Naive thymus-derived CD8-positive, alpha-beta T cell (primary cell): ENCODE data around the gene DHRS4L2. TPM values are rescaled to one million over a fixed set of nuclear protein-coding genes. Genes with fewer than 3 reads are reported as not detected.
A peak's percentile ranks its signal among the peaks of the same experiment; 100 is the strongest.

Experiments
- ATAC-seq, 2 donors: fragments of 150-1000 bp; cut with Tn5 transposase in 1 of 2; sonication (Bioruptor Pico), chemical (Tn5 transposase) in 1 of 2; 1 replicate in 1 of 2; 2 replicates in 1 of 2; pipeline ENCODE4 v1.10.0; 2021; ENCODE audit warnings: mild to moderate bottlenecking in 2 of 2, moderate library complexity in 2 of 2
- POLR2A ChIA-PET: fragments of 350-600 bp; sonication (Branson Sonifier 250); formaldehyde crosslinking; loops from one replicate; lab custom pipeline; 2021; ENCODE audit warnings: antibody characterized with exemption; lab: Charles Lee
- DNase-seq, 10 donors: peaks; one replicate each; pipeline versions ENCODE4 v3.0.0 to v3.0.0-alpha.2; 2020 to 2022
- H3K27ac Mint-ChIP-seq, 10 donors: one replicate each; pipeline ENCODE4 v1.8.0; 2020 to 2022; ENCODE audit warnings: mild to moderate bottlenecking in 10 of 10, mixed read lengths in 10 of 10, moderate library complexity in 4 of 10, inconsistent platforms in 1 of 10
- H3K27me3 Mint-ChIP-seq, 5 donors: one replicate each; pipeline ENCODE4 v1.8.0; 2021 to 2022; ENCODE audit warnings: mixed read lengths in 5 of 5
- H3K36me3 Mint-ChIP-seq, 3 donors: one replicate each; pipeline ENCODE4 v1.8.0; 2020 to 2022; ENCODE audit warnings: mixed read lengths in 3 of 3, mild to moderate bottlenecking in 2 of 3, inconsistent platforms in 1 of 3
- H3K4me1 Mint-ChIP-seq, 4 donors: one replicate each; pipeline ENCODE4 v1.8.0; 2021 to 2022; ENCODE audit warnings: mixed read lengths in 4 of 4
- H3K4me3 Mint-ChIP-seq, 10 donors: one replicate each; pipeline ENCODE4 v1.8.0; 2020 to 2022; ENCODE audit warnings: mild to moderate bottlenecking in 10 of 10, mixed read lengths in 10 of 10, moderate library complexity in 6 of 10, inconsistent platforms in 1 of 10
- H3K9me3 Mint-ChIP-seq, 9 donors: one replicate each; pipeline ENCODE4 v1.8.0; 2020 to 2022; ENCODE audit warnings: mixed read lengths in 9 of 9, mild to moderate bottlenecking in 3 of 9, inconsistent platforms in 1 of 9, moderate library complexity in 1 of 9
- polyA plus RNA-seq, 3 donors: library from polyadenylated mRNA; unstranded; fragments of 300-500 nt; fragmentation: Illumina TruSeq; gene quantifications; one replicate each; pipeline ENCODE4 v1.2.3, GENCODE V29; 2021
- total RNA-seq, 8 experiments: library from RNA in 2 of 8; stranded (reverse) in 2 of 8; gene quantifications; one replicate each; pipeline ENCODE4 v1.2.3 and lab custom pipeline; 2021 to 2026

Gene DHRS4L2
- total and polyA plus RNA-seq, 5 experiments from 2014 or later, result 10.9 to 24.0 (median 17.3) TPM

GRCh38 chr14:24052656-24053547 lies 64.2 kb downstream of the DHRS4L2 start:
- no peaks in the 10 kb centered on the region for H3K36me3 Mint-ChIP-seq
- POLR2A ChIA-PET, result interaction anchor here (0.8 to 1.7 kb wide), 3 partner anchors 28 to 56 kb away, joined by 4 to 10 read pairs (median 8); partner anchors contain the start of gene PCK2
- H3K4me3 Mint-ChIP-seq, result peak overlapping the region; percentile 65 to 89 (median 80)
- peaks cover 11 to 31% (median 15%) of the 10 kb centered on the region in 5 donors for H3K27me3 Mint-ChIP-seq
- DNase-seq (no peak), ATAC-seq (no peak)
- peaks cover 9 to 33% (median 18%) of the 10 kb centered on the region in 4 donors for H3K4me1 Mint-ChIP-seq
- H3K9me3 Mint-ChIP-seq, result no peaks in the 10 kb centered on the region
- H3K27ac Mint-ChIP-seq, result peak overlapping the region in 6 of 10 donors; percentile 14 to 77 (median 34)

GRCh38 chr14:24053548-24054323 lies 65.0 kb downstream of the DHRS4L2 start:
- H3K27ac Mint-ChIP-seq, result peak overlapping the region in 3 of 10 donors; percentile 20 to 65 (median 46)
- POLR2A ChIA-PET, result interaction anchor here (0.8 to 1.1 kb wide), 2 partner anchors 40 to 247 kb away, joined by 3 read pairs; partner anchors contain the start of gene PCK2
- peaks cover 12 to 28% (median 20%) of the 10 kb centered on the region in 4 donors for H3K4me1 Mint-ChIP-seq
- no peaks in the 10 kb centered on the region for H3K9me3 Mint-ChIP-seq
- DNase-seq (no peak), ATAC-seq (no peak)
- H3K27me3 Mint-ChIP-seq, result peaks cover 11 to 31% (median 15%) of the 10 kb centered on the region in 5 donors
- peak overlapping the region; percentile 65 to 89 (median 80) for H3K4me3 Mint-ChIP-seq
- H3K36me3 Mint-ChIP-seq, result no peaks in the 10 kb centered on the region

- POLR2A ChIA-PET, result interaction anchor here (0.8 to 1.1 kb wide), 2 partner anchors 40 to 246 kb away, joined by 3 read pairs; partner anchors contain the start of gene PCK2
- ATAC-seq, result no peak
- no peak overlapping the region for H3K4me3 Mint-ChIP-seq
Observed at GRCh38 chr14:24054324-24054641, 65.6 kb downstream of the DHRS4L2 start.

GRCh38 chr14:24054646-24055045 lies 65.9 kb downstream of the DHRS4L2 start:
- Mint-ChIP-seq H3K27ac (no peak overlapping the region), H3K27me3 (peaks cover 10 to 31% (median 15%) of the 10 kb centered on the region in 5 donors), H3K4me3 (no peak overlapping the region), H3K4me1 (peaks cover 13 to 25% (median 19%) of the 10 kb centered on the region in 4 donors), H3K9me3 (no peaks in the 10 kb centered on the region), H3K36me3 (no peaks in the 10 kb centered on the region)
- POLR2A ChIA-PET, result interaction anchor here (1.1 kb wide), 1 partner anchor 39 kb away, joined by 3 read pairs; the partner anchor contains the start of gene PCK2
- ATAC-seq (no peak), DNase-seq (no peak)

More at GRCh38 chr14:24054324-24054641, 65.6 kb downstream of the DHRS4L2 start:
- peaks cover 13 to 25% (median 20%) of the 10 kb centered on the region in 4 donors for H3K4me1 Mint-ChIP-seq
- peaks cover 10 to 31% (median 15%) of the 10 kb centered on the region in 5 donors for H3K27me3 Mint-ChIP-seq
- H3K27ac Mint-ChIP-seq, result peak overlapping the region in 1 of 10 donors; percentile 65
- H3K36me3 Mint-ChIP-seq, result no peaks in the 10 kb centered on the region
- no peaks in the 10 kb centered on the region for H3K9me3 Mint-ChIP-seq
- DNase-seq, result no peak

Other genes starting within 250 kb of the DHRS4L2 start
- 10 to 100 TPM; 15.2 to 16.9 TPM for gene DHRS4, start 35.2 kb upstream of the DHRS4L2 start, total RNA-seq
- 10 to 100 TPM; 28.8 to 37.6 (median 34.9) TPM for gene DHRS4, start 35.2 kb upstream of the DHRS4L2 start, polyA plus RNA-seq
- under 1 TPM in 1 of 2 experiments, not detected in 1; 0.16 TPM for gene CARMIL3, start 63.1 kb downstream of the DHRS4L2 start, total RNA-seq
- under 1 TPM in 1 of 3 donors, not detected in 2; 0.03 TPM for gene CARMIL3, start 63.1 kb downstream of the DHRS4L2 start, polyA plus RNA-seq
- gene CPNE6, start 82.6 kb downstream of the DHRS4L2 start, total RNA-seq, result not detected
- gene CPNE6, start 82.6 kb downstream of the DHRS4L2 start, polyA plus RNA-seq, result not detected
- gene PCK2, start 105.4 kb downstream of the DHRS4L2 start, total RNA-seq, result 10 to 100 TPM; 16.5 to 17.4 TPM
- 10 to 100 TPM in 2 of 3 donors, 1 to 10 TPM in 1; 8.6 to 11.6 (median 11.3) TPM for gene PCK2, start 105.4 kb downstream of the DHRS4L2 start, polyA plus RNA-seq
- gene DCAF11, start 125.8 kb downstream of the DHRS4L2 start, total RNA-seq, result 10 to 100 TPM; 74.1 to 77.1 TPM
- 10 to 100 TPM; 68.0 to 83.8 (median 71.9) TPM for gene DCAF11, start 125.8 kb downstream of the DHRS4L2 start, polyA plus RNA-seq
- 1 to 10 TPM; 2.7 to 3.4 TPM for gene NRL, start 126.0 kb downstream of the DHRS4L2 start, total RNA-seq
- gene NRL, start 126.0 kb downstream of the DHRS4L2 start, polyA plus RNA-seq, result 1 to 10 TPM; 3.0 to 3.5 (median 3.1) TPM
- gene FITM1, start 141.7 kb downstream of the DHRS4L2 start, total RNA-seq, result 1 to 10 TPM; 1.9 to 2.2 TPM
- gene FITM1, start 141.7 kb downstream of the DHRS4L2 start, polyA plus RNA-seq, result under 1 TPM; 0.52 to 0.60 (median 0.52) TPM
- gene PSME1, start 147.3 kb downstream of the DHRS4L2 start, total RNA-seq, result 100 to 1,000 TPM; 202 to 203 TPM
- 100 to 1,000 TPM; 681 to 767 (median 753) TPM for gene PSME1, start 147.3 kb downstream of the DHRS4L2 start, polyA plus RNA-seq
- 10 to 100 TPM; 16.6 to 18.1 TPM for gene EMC9, start 152.7 kb downstream of the DHRS4L2 start, total RNA-seq
- gene EMC9, start 152.7 kb downstream of the DHRS4L2 start, polyA plus RNA-seq, result 1 to 10 TPM; 7.5 to 9.4 (median 8.4) TPM
- gene PSME2, start 157.7 kb downstream of the DHRS4L2 start, total RNA-seq, result 100 to 1,000 TPM; 129 to 140 TPM
- gene PSME2, start 157.7 kb downstream of the DHRS4L2 start, polyA plus RNA-seq, result 100 to 1,000 TPM; 402 to 471 (median 463) TPM
- 10 to 100 TPM; 85.7 to 91.4 TPM for gene RNF31, start 158.6 kb downstream of the DHRS4L2 start, total RNA-seq
- gene RNF31, start 158.6 kb downstream of the DHRS4L2 start, polyA plus RNA-seq, result 10 to 100 TPM; 34.1 to 45.3 (median 37.6) TPM
- gene IRF9, start 172.3 kb downstream of the DHRS4L2 start, total RNA-seq, result 100 to 1,000 TPM; 109 to 116 TPM
- gene IRF9, start 172.3 kb downstream of the DHRS4L2 start, polyA plus RNA-seq, result 10 to 100 TPM; 46.6 to 68.6 (median 51.3) TPM
- gene REC8, start 183.2 kb downstream of the DHRS4L2 start, total RNA-seq, result 10 to 100 TPM; 33.7 to 39.2 TPM
- 10 to 100 TPM; 11.1 to 11.6 (median 11.2) TPM for gene REC8, start 183.2 kb downstream of the DHRS4L2 start, polyA plus RNA-seq
- gene IPO4, start 199.9 kb downstream of the DHRS4L2 start, total RNA-seq, result 10 to 100 TPM; 24.4 to 24.8 TPM
- gene IPO4, start 199.9 kb downstream of the DHRS4L2 start, polyA plus RNA-seq, result 10 to 100 TPM; 20.2 to 27.5 (median 21.1) TPM
- gene TM9SF1, start 206.5 kb downstream of the DHRS4L2 start, total RNA-seq, result 10 to 100 TPM; 19.4 to 22.1 TPM
- gene TM9SF1, start 206.5 kb downstream of the DHRS4L2 start, polyA plus RNA-seq, result 10 to 100 TPM; 23.1 to 29.8 (median 29.1) TPM
- 1 to 10 TPM in 1 of 2 experiments, under 1 TPM in 1; 0.30 to 1.1 TPM for gene TSSK4, start 216.8 kb downstream of the DHRS4L2 start, total RNA-seq
- under 1 TPM; 0.79 to 0.95 (median 0.87) TPM for gene TSSK4, start 216.8 kb downstream of the DHRS4L2 start, polyA plus RNA-seq
- gene CHMP4A, start 224.6 kb downstream of the DHRS4L2 start, total RNA-seq, result 100 to 1,000 TPM in 1 of 2 experiments, 10 to 100 TPM in 1; 99.4 to 107 TPM
- gene CHMP4A, start 224.6 kb downstream of the DHRS4L2 start, polyA plus RNA-seq, result 100 to 1,000 TPM; 133 to 144 (median 143) TPM
- 10 to 100 TPM; 13.7 to 15.3 TPM for gene MDP1, start 227.1 kb downstream of the DHRS4L2 start, total RNA-seq
- 10 to 100 TPM; 33.8 to 39.1 (median 34.5) TPM for gene MDP1, start 227.1 kb downstream of the DHRS4L2 start, polyA plus RNA-seq
- gene NEDD8, start 243.4 kb downstream of the DHRS4L2 start, total RNA-seq, result 100 to 1,000 TPM in 1 of 2 experiments, 10 to 100 TPM in 1; 96.8 to 107 TPM
- gene NEDD8, start 243.4 kb downstream of the DHRS4L2 start, polyA plus RNA-seq, result 100 to 1,000 TPM; 302 to 320 (median 319) TPM
- gene GMPR2, start 244.0 kb downstream of the DHRS4L2 start, total RNA-seq, result 10 to 100 TPM; 76.4 to 78.6 TPM
- gene GMPR2, start 244.0 kb downstream of the DHRS4L2 start, polyA plus RNA-seq, result 100 to 1,000 TPM in 1 of 3 donors, 10 to 100 TPM in 2; 79.7 to 111 (median 85.4) TPM